Retinal pigment epithelial cell (primary cell): ENCODE measurements around the gene PRKCZ.

Experiments
- DNase-seq: peaks from one replicate; pipeline ENCODE4 v3.0.0-alpha.2; 2010; ENCODE audit warnings: low read depth
- H3K4me3 ChIP-seq: 2 replicates; pipeline ENCODE4 v1.5.1; 2011; ENCODE audit warnings: mild to moderate bottlenecking, low read length, control low read depth, moderate library complexity
- TF ChIP-seq, protein P1 (sequence below): conservative IDR thresholded peaks from 2 replicates; pipeline ENCODE4 v1.5.1; 2011; ENCODE audit warnings: low read depth, low read length, control low read depth, inconsistent platforms

The PRKCZ gene

DNA sequence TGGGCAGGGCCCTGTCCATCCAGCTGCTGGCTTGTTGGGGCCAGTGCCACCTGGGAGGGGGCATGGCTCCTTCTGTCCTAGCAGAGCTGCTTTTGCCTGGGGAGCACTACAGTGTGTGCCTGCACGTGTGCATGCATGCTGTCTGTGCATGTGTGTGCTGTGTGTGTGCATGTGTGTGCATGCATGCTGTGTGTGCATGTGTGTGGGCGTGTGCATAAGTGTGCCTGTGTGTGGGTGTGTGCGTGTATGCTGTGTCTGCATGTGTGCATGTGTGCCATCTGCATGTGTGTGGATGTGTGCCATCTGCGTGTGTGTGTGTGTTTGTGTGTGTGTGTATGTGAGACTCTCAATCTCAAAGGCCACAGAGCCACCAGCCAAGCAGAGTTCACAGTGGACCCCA lies 8.3 kb upstream of the PRKCZ start:
- TF ChIP-seq, protein P1, sequence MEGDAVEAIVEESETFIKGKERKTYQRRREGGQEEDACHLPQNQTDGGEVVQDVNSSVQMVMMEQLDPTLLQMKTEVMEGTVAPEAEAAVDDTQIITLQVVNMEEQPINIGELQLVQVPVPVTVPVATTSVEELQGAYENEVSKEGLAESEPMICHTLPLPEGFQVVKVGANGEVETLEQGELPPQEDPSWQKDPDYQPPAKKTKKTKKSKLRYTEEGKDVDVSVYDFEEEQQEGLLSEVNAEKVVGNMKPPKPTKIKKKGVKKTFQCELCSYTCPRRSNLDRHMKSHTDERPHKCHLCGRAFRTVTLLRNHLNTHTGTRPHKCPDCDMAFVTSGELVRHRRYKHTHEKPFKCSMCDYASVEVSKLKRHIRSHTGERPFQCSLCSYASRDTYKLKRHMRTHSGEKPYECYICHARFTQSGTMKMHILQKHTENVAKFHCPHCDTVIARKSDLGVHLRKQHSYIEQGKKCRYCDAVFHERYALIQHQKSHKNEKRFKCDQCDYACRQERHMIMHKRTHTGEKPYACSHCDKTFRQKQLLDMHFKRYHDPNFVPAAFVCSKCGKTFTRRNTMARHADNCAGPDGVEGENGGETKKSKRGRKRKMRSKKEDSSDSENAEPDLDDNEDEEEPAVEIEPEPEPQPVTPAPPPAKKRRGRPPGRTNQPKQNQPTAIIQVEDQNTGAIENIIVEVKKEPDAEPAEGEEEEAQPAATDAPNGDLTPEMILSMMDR, result no peak
- no peak overlapping the region for H3K4me3 ChIP-seq
- DNase-seq, result no peak

DNA sequence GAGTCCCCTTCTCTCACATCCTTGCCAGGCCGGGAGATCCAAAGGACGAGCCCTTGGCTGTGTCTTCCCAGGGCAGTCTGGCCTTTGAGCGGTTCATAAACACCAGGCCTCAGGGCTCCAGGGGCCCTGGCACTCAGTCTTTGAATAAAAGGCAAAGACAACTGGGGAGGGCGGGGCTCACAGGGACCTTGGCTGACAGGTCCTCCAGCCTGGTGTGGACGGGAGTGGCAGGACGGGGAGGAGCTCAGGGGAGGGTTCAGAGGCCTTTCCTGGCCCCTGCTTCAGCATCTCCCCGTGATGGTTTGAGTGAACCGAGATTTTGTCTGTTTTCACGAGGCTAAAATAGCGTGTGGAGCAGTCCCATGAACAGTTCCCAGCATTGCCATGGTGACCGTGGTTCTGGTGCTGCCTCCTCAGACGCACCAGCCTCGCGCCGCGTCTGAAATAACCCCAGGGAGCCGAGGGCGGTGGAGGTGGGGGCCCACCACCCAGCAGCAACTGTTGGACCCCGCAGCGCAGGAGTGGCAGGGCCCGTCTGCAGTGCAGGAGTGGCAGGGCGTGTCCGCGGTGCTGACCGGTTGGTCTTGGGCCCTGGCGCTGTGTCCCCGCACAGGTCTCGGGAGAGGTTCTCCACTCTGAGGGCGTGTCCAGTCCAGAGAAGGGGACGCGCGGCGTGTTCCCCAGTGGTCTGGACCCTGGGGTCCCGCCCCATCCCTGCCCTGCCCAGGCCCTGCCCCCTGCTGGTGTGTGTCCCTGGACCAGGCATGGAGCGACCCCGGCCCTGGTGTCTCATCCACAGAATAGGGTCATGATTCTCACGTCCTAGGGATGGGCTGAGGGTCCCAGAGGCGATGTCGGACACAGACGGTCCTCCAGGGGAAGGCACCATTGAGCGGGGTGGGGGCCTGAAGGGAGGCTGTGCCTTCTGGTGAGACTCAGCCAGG lies 7.1 kb upstream of the PRKCZ start:
- TF ChIP-seq, protein P1, result peak; percentile 20
- H3K4me3 ChIP-seq, result no peak overlapping the region
- no peak for DNase-seq

DNA sequence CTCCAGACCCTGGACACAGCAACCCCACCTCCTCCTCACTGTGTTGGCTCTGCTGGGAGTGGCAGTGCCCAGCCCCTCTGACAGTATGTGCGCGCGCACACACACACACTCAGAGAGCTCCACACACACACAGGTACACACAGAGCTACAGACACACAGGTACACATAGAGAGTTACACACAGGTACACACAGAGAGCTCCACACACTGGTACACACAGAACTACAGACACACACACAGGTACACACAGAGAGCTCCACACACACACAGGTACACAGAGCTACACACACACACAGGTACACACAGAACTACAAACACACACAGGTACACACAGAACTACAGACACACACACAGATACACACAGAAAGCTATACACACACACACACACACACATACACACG lies 6.3 kb upstream of the PRKCZ start:
- H3K4me3 ChIP-seq, result no peak overlapping the region
- TF ChIP-seq, protein P1, result no peak
- DNase-seq, result no peak

DNA sequence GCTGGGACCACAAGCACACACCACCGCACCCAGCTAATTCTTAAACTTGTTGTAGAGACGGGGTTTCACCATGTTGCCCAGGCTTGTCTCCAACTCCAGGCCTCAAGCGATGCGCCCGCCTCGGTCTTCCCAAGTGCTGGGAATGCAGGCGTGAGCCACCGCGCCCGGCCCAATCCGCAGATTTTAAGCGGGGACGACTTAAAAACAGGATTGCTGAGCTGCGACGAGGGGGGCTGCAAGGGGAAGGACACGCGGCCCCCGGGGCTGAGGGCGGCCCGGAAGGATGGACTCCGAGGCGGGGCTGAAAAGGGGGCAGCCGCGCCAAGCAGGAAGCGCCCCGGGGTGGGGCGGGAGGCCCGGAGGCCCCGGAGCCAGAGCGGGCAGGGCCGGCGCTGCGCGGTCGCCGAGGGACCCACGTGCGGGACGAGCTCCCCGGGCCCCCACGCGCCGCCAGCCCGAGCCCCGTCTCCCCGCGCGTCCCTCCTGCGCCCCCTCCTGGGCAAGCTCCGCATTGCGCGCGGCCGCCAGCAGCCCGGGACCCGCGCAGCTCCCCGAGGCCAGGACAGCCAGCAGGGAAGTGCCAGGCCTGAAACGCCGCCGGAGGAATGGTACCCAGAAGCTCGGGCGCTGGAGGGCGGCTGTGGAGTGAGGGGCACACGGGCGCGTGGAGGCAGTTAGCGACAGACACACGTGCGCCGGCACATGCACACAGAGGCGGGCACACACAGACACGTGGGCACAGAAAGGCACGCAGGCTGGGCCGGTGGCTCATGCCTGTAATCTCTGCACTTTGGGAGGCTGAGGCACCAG lies 5.5 kb upstream of the PRKCZ start:
- TF ChIP-seq, protein P1, result peak; percentile 59
- H3K4me3 ChIP-seq, result peak overlapping the region; percentile 6
- DNase-seq, result no peak

DNA sequence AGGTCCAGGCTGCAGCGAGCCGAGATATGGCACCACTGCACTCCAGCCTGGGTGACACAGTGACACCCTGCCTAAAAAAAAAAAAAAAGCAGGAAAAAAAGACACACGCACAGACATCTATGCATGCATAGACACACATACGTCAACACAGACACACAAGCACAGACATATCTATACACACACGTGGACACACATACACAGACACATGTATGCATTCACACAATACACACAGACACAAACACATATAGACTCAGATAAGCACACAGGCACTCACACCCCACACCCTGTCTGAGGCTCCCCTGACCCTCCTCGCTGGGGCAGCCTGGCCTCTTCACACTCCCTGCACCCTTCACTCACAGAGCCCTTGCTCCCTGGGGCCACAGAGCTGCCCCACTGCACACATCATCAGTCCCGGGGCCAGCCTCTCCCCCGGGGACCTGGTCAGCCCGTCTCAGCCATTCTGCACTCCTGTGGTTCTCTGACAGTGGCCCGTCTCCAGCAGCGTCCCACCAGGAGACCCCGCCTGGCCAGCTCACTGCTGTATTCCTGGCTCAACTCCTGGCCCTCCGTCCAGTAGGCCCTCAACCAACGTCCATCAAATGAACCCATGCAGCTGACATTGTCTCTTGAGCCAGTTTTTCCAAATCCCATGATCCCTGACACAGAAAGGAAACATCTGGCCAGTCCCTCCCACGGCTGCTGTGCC lies 4.6 kb upstream of the PRKCZ start:
- TF ChIP-seq, protein P1, result no peak
- H3K4me3 ChIP-seq, result no peak overlapping the region
- no peak for DNase-seq

DNA sequence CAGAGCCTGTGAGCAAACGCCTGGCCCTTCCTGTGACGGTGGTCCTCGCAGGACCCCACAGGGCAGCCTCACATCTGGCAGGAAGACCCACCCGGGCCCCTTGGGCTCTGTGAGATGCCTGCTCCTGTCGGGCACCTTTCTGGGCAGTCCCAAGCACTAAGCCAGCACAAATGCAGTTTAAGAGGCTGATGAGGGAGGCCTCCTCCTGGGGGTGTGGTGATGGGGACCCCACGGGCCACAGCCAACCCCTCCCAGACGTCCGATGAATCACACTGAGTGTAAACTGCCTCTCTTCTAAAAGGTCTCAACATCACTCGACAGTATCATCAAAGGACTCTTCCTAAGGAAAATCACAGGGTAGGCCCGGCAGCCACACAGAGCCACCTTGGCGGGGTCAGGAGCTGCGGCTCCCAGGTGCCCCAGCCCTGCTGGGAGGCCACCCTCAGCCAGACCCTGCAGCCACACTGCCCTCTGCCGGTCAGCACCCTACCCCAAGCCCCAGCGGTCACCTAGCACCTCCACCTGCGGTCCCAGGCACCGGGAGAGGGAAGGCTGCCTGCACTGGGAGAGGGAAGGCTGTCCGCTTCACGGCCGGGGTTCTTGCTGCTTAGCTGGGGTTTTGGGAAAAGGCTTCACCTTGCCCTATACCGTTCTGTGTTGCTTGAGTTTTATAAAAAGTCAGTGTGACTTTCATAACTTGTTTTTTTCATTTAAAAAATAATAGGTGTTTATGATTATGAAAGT lies 3.9 kb upstream of the PRKCZ start:
- no peak overlapping the region for H3K4me3 ChIP-seq
- TF ChIP-seq, protein P1, result peak; percentile 90
- no peak for DNase-seq
